Spleen (tissue), 7 donors: Measurements from ENCODE around the gene SLC36A3.

Source experiments
- CTCF ChIP-seq, 11 experiments: fragments of 200-600 bp in 7 of 11; fragments of 450-650 bp in 4 of 11; sonication (generic) in 4 of 11; IDR thresholded peaks in 8 of 11; conservative IDR thresholded peaks in 3 of 11; 1 replicate in 7 of 11; 2 replicates in 4 of 11; pipeline versions ENCODE4 v1.4.0 to v1.8.0; 2016 to 2021; ENCODE audit warnings: antibody characterized with exemption in 11 of 11, inconsistent platforms in 4 of 11, mild to moderate bottlenecking in 1 of 11
- POLR2AphosphoS5 ChIP-seq, 3 donors: sonication (generic); formaldehyde crosslinking; IDR thresholded peaks; one replicate each; pipeline ENCODE4 v1.5.1; 2017; ENCODE audit warnings: antibody characterized with exemption in 3 of 3
- donor health status: DM: no; HTN: no; CAD: no; lungs with moderate emphysema.
- donor health status: DM: no; HTN: no; CAD: no.
- donor health status: DM: no; HTN: no; CAD: no.

- no peak for TF ChIP-seq CTCF (IDR thresholded peaks at IDR 0.05 in 8 of 11, conservative IDR thresholded peaks at IDR 0.05 in 3 of 11)
- no peak for TF ChIP-seq POLR2AphosphoS5 (IDR thresholded peaks at IDR 0.05)
Measured at GRCh38 chr5:151262532-151262931, 41.0 kb downstream of the SLC36A3 start.
